K562 (cell line): Measurements from ENCODE around the gene ELOVL2.

Experiments
- CTCF ChIP-seq, 3 experiments: IDR thresholded peaks in 2 of 3; conservative IDR thresholded peaks in 1 of 3; 2 replicates each; pipeline ENCODE4 v1.5.1; 2011 to 2012; ENCODE audit warnings: low read length in 3 of 3, mild to moderate bottlenecking in 3 of 3, control low read depth in 2 of 3, improper control_type of control experiment in 1 of 3, inconsistent platforms in 1 of 3, low read depth in 1 of 3, mixed read lengths in 1 of 3, moderate library complexity in 1 of 3; ENCODE audit not compliant: insufficient read depth in 2 of 3
- DIDO1 ChIP-seq: fragments of 450-650 bp; IDR thresholded peaks from 2 replicates; pipeline ENCODE4 v1.6.1; 2016; ENCODE audit warnings: low read depth, missing biosample characterization, missing genetic modification characterization
- EZH2 ChIP-seq: IDR thresholded peaks from 2 replicates; pipeline ENCODE4 v1.6.1; 2012; ENCODE audit warnings: low read depth, mild to moderate bottlenecking, inconsistent platforms, low read length, borderline replicate concordance
- FUS ChIP-seq: fragments of 200-400 bp; formaldehyde crosslinking; optimal IDR thresholded peaks from 2 replicates; pipeline ENCODE3; 2017; ENCODE audit warnings: low read depth, low read length
- JUN ChIP-seq, 2 experiments: sonication (generic) in 1 of 2; formaldehyde crosslinking in 1 of 2; IDR thresholded peaks; 2 replicates each; pipeline versions ENCODE4 v1.6.1 to v1.8.0; 2012 to 2022; ENCODE audit warnings: borderline replicate concordance in 2 of 2, mild to moderate bottlenecking in 2 of 2, improper control_type of control experiment in 1 of 2, low read depth in 1 of 2, low read length in 1 of 2, missing genetic modification reagents in 1 of 2
- RCOR1 ChIP-seq, 2 experiments: IDR thresholded peaks; 2 replicates each; pipeline ENCODE4 v1.6.1; 2012; ENCODE audit warnings: low read depth in 2 of 2, low read length in 2 of 2, borderline replicate concordance in 1 of 2, improper control_type of control experiment in 1 of 2
- TAF1 ChIP-seq: IDR thresholded peaks from 2 replicates; pipeline ENCODE4 v1.6.1; 2011; ENCODE audit warnings: mild to moderate bottlenecking, low read length, moderate library complexity; ENCODE audit not compliant: insufficient read depth, control insufficient read depth, severe bottlenecking; ENCODE audit errors: extremely low read depth
- ZNF197 ChIP-seq: fragments of 200-800 bp; sonication (Bioruptor generic); IDR thresholded peaks from 2 replicates; pipeline ENCODE4 v1.6.1; 2016; ENCODE audit warnings: low read depth, missing genetic modification characterization, missing compliant biosample characterization
- ZNF263 ChIP-seq: sonication (generic); formaldehyde crosslinking; IDR thresholded peaks from 2 replicates; pipeline ENCODE4 v1.8.0; 2022; ENCODE audit warnings: mild to moderate bottlenecking, missing genetic modification reagents, borderline replicate concordance
- TF ChIP-seq, protein P1 (sequence below), 2 experiments: fragments of 450-650 bp; formaldehyde crosslinking in 1 of 2; IDR thresholded peaks; 2 replicates each; pipeline versions ENCODE4 v1.4.0 to v1.6.1; 2014 to 2020; ENCODE audit warnings: mild to moderate bottlenecking in 2 of 2, borderline replicate concordance in 1 of 2, low read depth in 1 of 2

GRCh38 chr6:11067348-11067747 is 23.2 kb upstream of the ELOVL2 start:
- no peak for TF ChIP-seq CTCF (IDR thresholded peaks at IDR 0.05 in 2 of 3, conservative IDR thresholded peaks at IDR 0.05 in 1 of 3; ENCODE audit: insufficient read depth in 2 of 3, low read depth in 1 of 3, low read length in 3 of 3)
- no peak for TF ChIP-seq JUN (IDR thresholded peaks at IDR 0.05; ENCODE audit: borderline replicate concordance, low read depth, low read length)
- no peak for TF ChIP-seq JUN (CRISPR knock-in tag; IDR thresholded peaks at IDR 0.05; ENCODE audit: borderline replicate concordance)
- no peak for TF ChIP-seq TAF1
- TF ChIP-seq FUS, result no peak
- TF ChIP-seq DIDO1, result no peak
- no peak for TF ChIP-seq ZNF197 (CRISPR knock-in tag)
- TF ChIP-seq, protein P1, sequence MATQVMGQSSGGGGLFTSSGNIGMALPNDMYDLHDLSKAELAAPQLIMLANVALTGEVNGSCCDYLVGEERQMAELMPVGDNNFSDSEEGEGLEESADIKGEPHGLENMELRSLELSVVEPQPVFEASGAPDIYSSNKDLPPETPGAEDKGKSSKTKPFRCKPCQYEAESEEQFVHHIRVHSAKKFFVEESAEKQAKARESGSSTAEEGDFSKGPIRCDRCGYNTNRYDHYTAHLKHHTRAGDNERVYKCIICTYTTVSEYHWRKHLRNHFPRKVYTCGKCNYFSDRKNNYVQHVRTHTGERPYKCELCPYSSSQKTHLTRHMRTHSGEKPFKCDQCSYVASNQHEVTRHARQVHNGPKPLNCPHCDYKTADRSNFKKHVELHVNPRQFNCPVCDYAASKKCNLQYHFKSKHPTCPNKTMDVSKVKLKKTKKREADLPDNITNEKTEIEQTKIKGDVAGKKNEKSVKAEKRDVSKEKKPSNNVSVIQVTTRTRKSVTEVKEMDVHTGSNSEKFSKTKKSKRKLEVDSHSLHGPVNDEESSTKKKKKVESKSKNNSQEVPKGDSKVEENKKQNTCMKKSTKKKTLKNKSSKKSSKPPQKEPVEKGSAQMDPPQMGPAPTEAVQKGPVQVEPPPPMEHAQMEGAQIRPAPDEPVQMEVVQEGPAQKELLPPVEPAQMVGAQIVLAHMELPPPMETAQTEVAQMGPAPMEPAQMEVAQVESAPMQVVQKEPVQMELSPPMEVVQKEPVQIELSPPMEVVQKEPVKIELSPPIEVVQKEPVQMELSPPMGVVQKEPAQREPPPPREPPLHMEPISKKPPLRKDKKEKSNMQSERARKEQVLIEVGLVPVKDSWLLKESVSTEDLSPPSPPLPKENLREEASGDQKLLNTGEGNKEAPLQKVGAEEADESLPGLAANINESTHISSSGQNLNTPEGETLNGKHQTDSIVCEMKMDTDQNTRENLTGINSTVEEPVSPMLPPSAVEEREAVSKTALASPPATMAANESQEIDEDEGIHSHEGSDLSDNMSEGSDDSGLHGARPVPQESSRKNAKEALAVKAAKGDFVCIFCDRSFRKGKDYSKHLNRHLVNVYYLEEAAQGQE (IDR thresholded peaks at IDR 0.05; ENCODE audit: borderline replicate concordance), result no peak
- TF ChIP-seq, protein P1 (CRISPR knock-in tag; IDR thresholded peaks at IDR 0.05; ENCODE audit: low read depth), result no peak
- no peak for TF ChIP-seq EZH2
- TF ChIP-seq ZNF263 (CRISPR knock-in tag), result no peak
- no peak for TF ChIP-seq RCOR1 (IDR thresholded peaks at IDR 0.05; ENCODE audit: borderline replicate concordance in 1 of 2, low read depth in 2 of 2, low read length in 2 of 2)
